ENCODE results near the gene GTF2F2. TPM values are rescaled to one million over a fixed set of nuclear protein-coding genes. Genes with fewer than 3 reads are reported as not detected.
"Not testable (repeated sequence)": the region's sequence is repeated elsewhere in the genome, so short reads cannot be mapped to it uniquely, and the experiment has no call there.

The GTF2F2 gene
- total RNA-seq, 2 donors from 2014 or later, result 15.3 to 21.2 TPM

GRCh38 chr13:45180713-45181601 lies 60.6 kb downstream of the GTF2F2 start:
- H3K9me3 ChIP-seq, result no peaks in the 10 kb centered on the region
- DNase-seq (ENCODE audit: low spot score), result no peak
- WGBS, result 95% methylated on average over 7 of the region's 7 CpGs

GRCh38 chr13:45184693-45185092 lies 64.4 kb downstream of the GTF2F2 start:
- intact Hi-C loops (cut with DNase I), result loop anchor here (10.0 kb wide), 1 partner anchor 130 kb away; no protein-coding TSS in a partner anchor
- 96% methylated on average over 5 of the region's 5 CpGs for WGBS
- TF ChIP-seq POLR2A (IDR thresholded peaks at IDR 0.05) (no peak), POLR2AphosphoS5 (IDR thresholded peaks at IDR 0.05) (no peak), CTCF (IDR thresholded peaks at IDR 0.05) (no peak)

More at GRCh38 chr13:45180713-45181601, 60.6 kb downstream of the GTF2F2 start:
- no peaks in the 10 kb centered on the region for H3K36me3 ChIP-seq
- intact Hi-C loops (cut with DNase I), result loop anchor here (10.0 kb wide), 1 partner anchor 126 kb away; no protein-coding TSS in a partner anchor
- H3K4me1 ChIP-seq (replicated peaks), result no peaks in the 10 kb centered on the region
- H3K27me3 ChIP-seq (replicated peaks; ENCODE audit: insufficient read depth), result no peaks in the 10 kb centered on the region
- TF ChIP-seq POLR2AphosphoS5 (IDR thresholded peaks at IDR 0.05) (no peak), POLR2A (IDR thresholded peaks at IDR 0.05) (no peak), CTCF (IDR thresholded peaks at IDR 0.05) (no peak)
- no peak overlapping the region for H3K4me3 ChIP-seq
- no peak overlapping the region for H3K27ac ChIP-seq

GRCh38 chr13:45185286-45185685 lies 65.0 kb downstream of the GTF2F2 start:
- Histone ChIP-seq H3K27me3 (replicated peaks; ENCODE audit: insufficient read depth) (no peaks in the 10 kb centered on the region), H3K9me3 (no peaks in the 10 kb centered on the region), H3K27ac (no peak overlapping the region), H3K4me1 (replicated peaks) (no peaks in the 10 kb centered on the region), H3K36me3 (no peaks in the 10 kb centered on the region), H3K4me3 (no peak overlapping the region)
- 93% methylated on average over 2 of the region's 2 CpGs for WGBS
- DNase-seq (ENCODE audit: low spot score), result no peak
- TF ChIP-seq CTCF (IDR thresholded peaks at IDR 0.05), result no peak
- no peak for TF ChIP-seq POLR2AphosphoS5 (IDR thresholded peaks at IDR 0.05)
- no peak for TF ChIP-seq POLR2A (IDR thresholded peaks at IDR 0.05)
- intact Hi-C loops (cut with DNase I), result loop anchor here (10.0 kb wide), 1 partner anchor 130 kb away; no protein-coding TSS in a partner anchor

More at GRCh38 chr13:45184693-45185092, 64.4 kb downstream of the GTF2F2 start:
- H3K4me3 ChIP-seq, result no peak overlapping the region
- H3K27me3 ChIP-seq (replicated peaks; ENCODE audit: insufficient read depth), result no peaks in the 10 kb centered on the region
- H3K27ac ChIP-seq, result no peak overlapping the region
- H3K36me3 ChIP-seq, result no peaks in the 10 kb centered on the region
- H3K9me3 ChIP-seq, result no peaks in the 10 kb centered on the region
- DNase-seq (ENCODE audit: low spot score), result no peak
- H3K4me1 ChIP-seq (replicated peaks), result no peaks in the 10 kb centered on the region

GRCh38 chr13:45189077-45189476 lies 68.8 kb downstream of the GTF2F2 start:
- not testable (repeated sequence) for H3K27ac ChIP-seq; H3K9me3 ChIP-seq; DNase-seq (ENCODE audit: low spot score); H3K4me3 ChIP-seq; H3K36me3 ChIP-seq; H3K27me3 ChIP-seq (replicated peaks; ENCODE audit: insufficient read depth); H3K4me1 ChIP-seq (replicated peaks)
- intact Hi-C loops (cut with DNase I), result loop anchor here (10.0 kb wide), 1 partner anchor 134 kb away; no protein-coding TSS in a partner anchor
- WGBS, result 98% methylated on average over 4 of the region's 4 CpGs

- H3K9me3 ChIP-seq; H3K36me3 ChIP-seq; H3K4me3 ChIP-seq; H3K27ac ChIP-seq; H3K4me1 ChIP-seq (replicated peaks); H3K27me3 ChIP-seq (replicated peaks; ENCODE audit: insufficient read depth); DNase-seq (ENCODE audit: low spot score): not testable (repeated sequence)
- intact Hi-C loops (cut with DNase I), result loop anchor here (10.0 kb wide), 1 partner anchor 135 kb away; no protein-coding TSS in a partner anchor
Measured at GRCh38 chr13:45189511-45189910, 69.2 kb downstream of the GTF2F2 start.
